ENCODE results near the gene DMD.

DMD gene

GRCh38 chrX:31316340-31316991, 1894.9 kb downstream of the DMD start:
- no peak for DNase-seq

GRCh38 chrX:31314921-31315320, 1896.4 kb downstream of the DMD start:
- DNase-seq = no peak

GRCh38 chrX:31307952-31308351, 1903.4 kb downstream of the DMD start:
- DNase-seq = no peak

- DNase-seq = no peak
Measured at GRCh38 chrX:31302573-31303075, 1908.7 kb downstream of the DMD start.

GRCh38 chrX:31301941-31302340, 1909.4 kb downstream of the DMD start:
- DNase-seq = no peak

GRCh38 chrX:31301203-31301602, 1910.1 kb downstream of the DMD start:
- DNase-seq = no peak

- no peak for DNase-seq
Measured at GRCh38 chrX:31298916-31299315, 1912.4 kb downstream of the DMD start.

- no peak for DNase-seq
Measured at GRCh38 chrX:31297881-31298280, 1913.5 kb downstream of the DMD start.

GRCh38 chrX:31294475-31294874, 1916.9 kb downstream of the DMD start:
- no peak for DNase-seq

- peak; percentile 12 for DNase-seq
Measured at GRCh38 chrX:31293409-31293808, 1917.9 kb downstream of the DMD start.

- DNase-seq = no peak
Measured at GRCh38 chrX:31291131-31291530, 1920.2 kb downstream of the DMD start.

- DNase-seq = no peak
Measured at GRCh38 chrX:31287861-31288260, 1923.5 kb downstream of the DMD start.

- DNase-seq = no peak
Measured at GRCh38 chrX:31280580-31280979, 1930.8 kb downstream of the DMD start.

GRCh38 chrX:31279359-31279758, 1932.0 kb downstream of the DMD start:
- DNase-seq = no peak

GRCh38 chrX:31272472-31272775, 1938.9 kb downstream of the DMD start:
- no peak for DNase-seq

GRCh38 chrX:31271615-31272471, 1939.5 kb downstream of the DMD start:
- DNase-seq = no peak

GRCh38 chrX:31269914-31270313, 1941.4 kb downstream of the DMD start:
- DNase-seq = no peak

- DNase-seq = no peak
Measured at GRCh38 chrX:31268359-31268758, 1943.0 kb downstream of the DMD start.

GRCh38 chrX:31266203-31267076, 1944.9 kb downstream of the DMD start:
- DNase-seq = peak; percentile 47

- DNase-seq = no peak
Measured at GRCh38 chrX:31265383-31265782, 1946.0 kb downstream of the DMD start.

- DNase-seq = no peak
Measured at GRCh38 chrX:31260351-31260750, 1951.0 kb downstream of the DMD start.

GRCh38 chrX:31258166-31258565, 1953.2 kb downstream of the DMD start:
- DNase-seq = no peak

GRCh38 chrX:31255310-31256033, 1955.9 kb downstream of the DMD start:
- DNase-seq = no peak
